Fibroblast of skin of back (primary cell): ENCODE results near the gene DQX1.
A peak's percentile ranks its signal among the peaks of the same experiment; 100 is the strongest.

ENCODE experiments used
- DNase-seq: peaks from one replicate; pipeline ENCODE4 v3.0.0-alpha.2; 2013

Gene DQX1

GRCh38 chr2:74553892-74554819, 28.1 kb upstream of the DQX1 start, which contains the start of the genes DOK1 and LOXL3:
Gene DOK1 (plus strand): TSS chr2:74554720. CDS start chr2:74554755, 35 bp downstream.
Gene LOXL3 (minus strand): TSS chr2:74553942. CDS start chr2:74552634, 1,308 bp downstream.
- peak; percentile 93 for DNase-seq

GRCh38 chr2:74552914-74553811, 27.1 kb upstream of the DQX1 start:
- no peak for DNase-seq

- no peak for DNase-seq
These were observed 26.2 kb upstream of the DQX1 start for GRCh38 chr2:74551942-74552913.

GRCh38 chr2:74551530-74551929, 25.5 kb upstream of the DQX1 start:
- DNase-seq = no peak

- DNase-seq = peak; percentile 40
These were observed 24.2 kb upstream of the DQX1 start for GRCh38 chr2:74550231-74550630.

GRCh38 chr2:74548900-74549826, 23.1 kb upstream of the DQX1 start:
- DNase-seq = peak; percentile 61

- no peak for DNase-seq
These were observed 22.4 kb upstream of the DQX1 start for GRCh38 chr2:74548285-74548899.

- no peak for DNase-seq
These were observed 20.0 kb upstream of the DQX1 start for GRCh38 chr2:74546004-74546403.

GRCh38 chr2:74544634-74545033, 18.6 kb upstream of the DQX1 start:
- DNase-seq = no peak

- no peak for DNase-seq
These were observed 16.9 kb upstream of the DQX1 start for GRCh38 chr2:74542978-74543377.

- no peak for DNase-seq
These were observed 14.3 kb upstream of the DQX1 start for GRCh38 chr2:74540291-74540690.

GRCh38 chr2:74538881-74539339, 12.9 kb upstream of the DQX1 start:
- DNase-seq = no peak

- DNase-seq = no peak
These were observed 11.1 kb upstream of the DQX1 start for GRCh38 chr2:74537140-74537539.

- DNase-seq = no peak
These were observed 10.3 kb upstream of the DQX1 start for GRCh38 chr2:74536166-74536950.

GRCh38 chr2:74535440-74535965, 9.5 kb upstream of the DQX1 start:
- DNase-seq = no peak

GRCh38 chr2:74534411-74534810, 8.4 kb upstream of the DQX1 start:
- no peak for DNase-seq

- DNase-seq = no peak
These were observed 7.4 kb upstream of the DQX1 start for GRCh38 chr2:74533464-74533863.

- DNase-seq = peak; percentile 48
These were observed 6.2 kb upstream of the DQX1 start for GRCh38 chr2:74532222-74532621.

- DNase-seq = no peak
These were observed 5.6 kb upstream of the DQX1 start for GRCh38 chr2:74531666-74532065.
